Prostate gland (tissue), 2 donors: ENCODE data around the gene CDYL.

Experiments
- POLR2A ChIP-seq: fragments of 450-650 bp; IDR thresholded peaks from one replicate; pipeline ENCODE4 v1.6.1; 2016; ENCODE audit warnings: antibody characterized with exemption, mild to moderate bottlenecking
- POLR2AphosphoS5 ChIP-seq: sonication (generic); formaldehyde crosslinking; IDR thresholded peaks from one replicate; pipeline ENCODE4 v1.6.1; 2017; ENCODE audit warnings: antibody characterized with exemption
- TF ChIP-seq, protein P1 (sequence below), 4 experiments: fragments of 200-600 bp in 2 of 4; fragments of 450-650 bp in 2 of 4; sonication (generic) in 2 of 4; IDR thresholded peaks; 1 replicate in 3 of 4; 2 replicates in 1 of 4; pipeline ENCODE4 v1.5.1; 2016 to 2019; ENCODE audit warnings: antibody characterized with exemption in 4 of 4, mild to moderate bottlenecking in 2 of 4, moderate library complexity in 2 of 4

DNA sequence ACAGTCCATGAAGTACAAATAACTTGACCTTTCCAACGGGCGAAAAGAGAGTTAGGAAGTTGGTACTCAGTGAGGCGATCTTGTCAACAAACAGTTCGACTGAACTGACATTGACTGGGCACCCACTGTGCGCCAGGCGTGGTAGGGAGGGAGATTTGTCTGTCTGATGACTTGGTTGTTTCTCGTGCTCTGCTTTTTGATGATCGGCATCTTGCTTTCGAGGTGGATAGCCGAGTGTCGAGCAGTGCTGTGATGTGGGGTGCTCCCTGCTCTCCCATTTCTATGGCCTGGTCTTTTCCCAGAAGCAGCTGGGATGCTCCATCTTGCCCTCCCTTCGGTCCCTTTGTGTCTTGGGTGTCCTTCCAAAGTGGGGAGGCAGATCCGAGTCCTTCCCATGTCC, 197.2 kb downstream of the CDYL start:
- TF ChIP-seq, protein P1, sequence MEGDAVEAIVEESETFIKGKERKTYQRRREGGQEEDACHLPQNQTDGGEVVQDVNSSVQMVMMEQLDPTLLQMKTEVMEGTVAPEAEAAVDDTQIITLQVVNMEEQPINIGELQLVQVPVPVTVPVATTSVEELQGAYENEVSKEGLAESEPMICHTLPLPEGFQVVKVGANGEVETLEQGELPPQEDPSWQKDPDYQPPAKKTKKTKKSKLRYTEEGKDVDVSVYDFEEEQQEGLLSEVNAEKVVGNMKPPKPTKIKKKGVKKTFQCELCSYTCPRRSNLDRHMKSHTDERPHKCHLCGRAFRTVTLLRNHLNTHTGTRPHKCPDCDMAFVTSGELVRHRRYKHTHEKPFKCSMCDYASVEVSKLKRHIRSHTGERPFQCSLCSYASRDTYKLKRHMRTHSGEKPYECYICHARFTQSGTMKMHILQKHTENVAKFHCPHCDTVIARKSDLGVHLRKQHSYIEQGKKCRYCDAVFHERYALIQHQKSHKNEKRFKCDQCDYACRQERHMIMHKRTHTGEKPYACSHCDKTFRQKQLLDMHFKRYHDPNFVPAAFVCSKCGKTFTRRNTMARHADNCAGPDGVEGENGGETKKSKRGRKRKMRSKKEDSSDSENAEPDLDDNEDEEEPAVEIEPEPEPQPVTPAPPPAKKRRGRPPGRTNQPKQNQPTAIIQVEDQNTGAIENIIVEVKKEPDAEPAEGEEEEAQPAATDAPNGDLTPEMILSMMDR (IDR thresholded peaks at IDR 0.05) = no peak
- TF ChIP-seq POLR2A (no peak), POLR2AphosphoS5 (no peak)
